Muscle of back (tissue), 13 donors: ENCODE data around the gene CLDND1. TPM values are rescaled to one million over a fixed set of nuclear protein-coding genes. Genes with fewer than 3 reads are reported as not detected.
"Not testable (repeated sequence)": the region's sequence is repeated elsewhere in the genome, so short reads cannot be mapped to it uniquely, and the experiment has no call there.

Experiments used
- DNase-seq, 3 donors: peaks; one replicate each; pipeline versions ENCODE4 v3.0.0 to v3.0.0-alpha.2; 2013
- long read RNA-seq, 9 donors: transcript quantifications; one replicate each; lab custom pipeline, GENCODE V29; 2026
- polyA plus RNA-seq, 10 donors: library from polyadenylated mRNA; unstranded; fragments of 120-200 nt; gene quantifications; one replicate each; pipeline ENCODE4 v1.2.1, GENCODE V29; 2013; ENCODE audit not compliant: insufficient read length in 10 of 10

CLDND1 gene
- 100 to 1,000 TPM in 1 of 10 donors, 10 to 100 TPM in 9; 72.8 to 102 (median 83.7) TPM for polyA plus RNA-seq
- long read RNA-seq, donor 1, transcript CLDND1-201 (5 exons, 2,161 nt), result major isoform, 21 of 27 reads
- long read RNA-seq, donor 1, partial matches to known transcripts, result 0 of 27 reads
- long read RNA-seq, donor 1, other reads (novel, unspliced or antisense), result 0 of 27 reads
- long read RNA-seq, donor 2, transcript CLDND1-201 (5 exons, 2,161 nt), result major isoform, 13 of 17 reads
- long read RNA-seq, donor 2, partial matches to known transcripts, result 0 of 17 reads
- long read RNA-seq, donor 2, other reads (novel, unspliced or antisense), result 0 of 17 reads
- long read RNA-seq, donor 3, result 0 reads
- long read RNA-seq, donor 4, transcript CLDND1-201 (5 exons, 2,161 nt), result major isoform, 13 of 14 reads
- long read RNA-seq, donor 4, partial matches to known transcripts, result 0 of 14 reads
- long read RNA-seq, donor 4, other reads (novel, unspliced or antisense), result 0 of 14 reads
- long read RNA-seq, donor 5, transcript CLDND1-201 (5 exons, 2,161 nt), result major isoform, 16 of 26 reads
- long read RNA-seq, donor 5, partial matches to known transcripts, result 0 of 26 reads
- long read RNA-seq, donor 5, other reads (novel, unspliced or antisense), result 0 of 26 reads
- long read RNA-seq, donor 6, transcript CLDND1-201 (5 exons, 2,161 nt), result major isoform, 17 of 26 reads
- long read RNA-seq, donor 6, transcript CLDND1-207 (2 exons, 778 nt), result minor isoform, 5 of 26 reads
- long read RNA-seq, donor 6, partial matches to known transcripts, result 0 of 26 reads
- long read RNA-seq, donor 6, other reads (novel, unspliced or antisense), result 0 of 26 reads
- long read RNA-seq, donor 7, transcript CLDND1-201 (5 exons, 2,161 nt), result major isoform, 18 of 23 reads
- long read RNA-seq, donor 7, partial matches to known transcripts, result 0 of 23 reads
- long read RNA-seq, donor 7, other reads (novel, unspliced or antisense), result 0 of 23 reads
- long read RNA-seq, donor 8, transcript CLDND1-201 (5 exons, 2,161 nt), result major isoform, 13 of 19 reads
- long read RNA-seq, donor 8, partial matches to known transcripts, result 0 of 19 reads
- long read RNA-seq, donor 8, other reads (novel, unspliced or antisense), result 0 of 19 reads
- long read RNA-seq, donor 9, partial matches to known transcripts, result 0 of 4 reads
- long read RNA-seq, donor 9, other reads (novel, unspliced or antisense), result 0 of 4 reads

DNA sequence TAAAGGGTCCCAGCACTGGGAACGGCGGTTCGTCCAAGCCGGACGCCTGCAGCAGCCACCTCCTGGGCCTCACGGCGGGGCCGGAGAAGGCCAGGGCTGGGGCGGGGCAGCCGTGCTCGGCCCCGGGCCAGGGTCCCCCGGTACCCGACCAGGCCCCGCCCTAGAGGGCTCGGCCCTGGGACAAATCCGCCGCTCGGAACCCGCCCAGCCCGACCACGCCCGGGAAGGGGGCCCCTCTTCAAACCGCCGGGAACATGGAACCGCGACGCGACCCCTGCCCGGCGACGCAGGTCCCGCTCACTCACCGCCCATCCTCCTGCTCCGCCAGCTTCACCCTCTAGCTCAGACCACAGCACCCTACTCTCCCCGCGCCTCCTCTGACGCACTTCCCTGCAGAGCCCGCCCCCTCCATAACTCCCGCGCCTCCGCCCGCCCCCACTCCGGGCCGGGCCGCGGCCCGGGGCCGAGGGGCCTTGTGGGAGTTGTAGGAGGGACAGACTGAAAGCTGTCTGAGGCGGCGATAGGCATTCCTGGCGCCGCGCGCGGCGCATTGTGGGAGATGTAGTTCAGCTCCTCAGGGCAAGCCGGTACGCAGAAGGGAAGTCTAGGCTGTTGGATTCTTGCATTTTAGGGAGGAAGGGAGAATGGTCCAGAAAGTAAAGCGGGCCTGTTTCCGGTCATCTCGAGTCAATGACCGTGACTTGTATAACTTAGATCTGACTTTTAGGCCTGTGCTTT is at the start of gene CLDND1:
Gene CLDND1, minus strand, starts transcription at position 359 of the 738 bp plus-strand sequence. CDS start 1,478 bp downstream, outside the sequence.
- DNase-seq, result peak; percentile 98 to 99 (median 99)

DNA sequence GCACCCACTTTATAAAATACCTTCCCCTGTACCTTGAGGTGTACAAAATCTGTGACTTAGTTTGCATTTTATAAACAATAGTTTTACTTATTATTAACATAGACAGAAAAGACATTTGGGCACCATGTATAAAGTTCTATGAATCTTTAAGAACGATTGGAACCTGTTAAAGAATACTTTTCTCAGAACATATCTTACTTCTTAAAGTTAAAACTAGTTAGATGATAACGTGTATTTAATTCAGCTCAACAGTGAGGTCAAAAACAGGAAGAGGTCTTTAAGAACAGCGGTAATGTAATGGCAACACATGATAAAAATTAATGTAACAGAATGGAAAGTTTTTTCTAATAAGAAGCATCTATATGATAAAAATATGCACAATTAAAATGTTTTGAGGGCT is 45.7 kb upstream of the CLDND1 start:
- no peak for DNase-seq

- DNase-seq, result no peak
These were observed 45.1 kb upstream of the CLDND1 start for GRCh38 chr3:98567666-98568270.

DNA sequence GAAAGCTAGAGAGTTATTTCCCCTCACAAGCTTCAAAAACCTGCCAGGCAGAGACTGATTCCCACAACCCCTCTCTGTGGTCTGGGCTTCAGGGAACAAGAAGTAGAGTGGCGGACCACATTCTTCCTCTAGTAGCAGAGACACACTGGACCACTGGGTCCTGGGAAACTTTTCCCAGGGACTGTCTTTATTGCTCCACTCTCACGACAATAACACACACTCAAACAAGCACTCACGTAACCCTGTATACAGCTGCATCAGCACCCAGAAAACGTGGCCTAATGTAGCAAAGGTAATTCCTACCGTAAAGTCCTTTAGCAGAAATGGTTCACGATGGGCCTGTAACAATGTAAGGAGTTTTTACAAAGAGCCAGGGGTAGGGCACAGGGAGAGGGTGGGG is 43.1 kb upstream of the CLDND1 start:
- DNase-seq, result no peak

GRCh38 chr3:98565237-98565643 is 42.5 kb upstream of the CLDND1 start:
- DNase-seq, result no peak

DNA sequence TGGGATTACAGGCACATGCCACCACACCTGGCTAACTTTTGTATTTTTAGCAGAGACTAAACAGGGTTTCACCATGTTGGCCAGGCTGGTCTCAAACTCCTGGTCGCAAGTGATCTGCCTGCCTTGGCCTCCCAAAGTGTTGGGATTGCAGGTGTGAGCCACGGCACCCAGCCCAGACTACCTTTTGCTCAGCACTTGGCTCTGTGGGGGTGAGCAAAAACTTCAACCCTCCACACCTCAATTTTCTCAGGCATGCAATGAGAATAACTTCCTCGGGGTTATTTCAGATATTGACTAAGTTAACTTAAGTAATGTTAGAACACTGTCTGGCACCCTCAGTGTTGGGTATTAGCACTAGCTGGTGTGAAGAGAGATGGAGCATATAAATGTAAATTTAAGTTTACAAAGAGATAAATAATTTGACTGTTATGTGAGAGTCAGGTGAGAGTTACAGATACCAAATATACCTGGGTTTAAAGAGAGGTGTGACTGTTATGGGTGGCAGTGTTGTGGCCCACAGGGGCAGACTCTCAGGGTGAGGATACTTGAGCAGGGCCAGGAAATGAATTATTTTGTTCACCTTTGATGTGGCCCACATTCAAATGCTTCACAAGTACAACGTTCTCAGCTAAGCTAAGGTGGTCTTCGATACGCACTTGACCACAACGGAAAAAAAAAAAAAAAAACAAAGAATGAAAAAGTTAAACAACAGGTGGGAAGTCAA is 41.7 kb upstream of the CLDND1 start:
- DNase-seq, result no peak

DNA sequence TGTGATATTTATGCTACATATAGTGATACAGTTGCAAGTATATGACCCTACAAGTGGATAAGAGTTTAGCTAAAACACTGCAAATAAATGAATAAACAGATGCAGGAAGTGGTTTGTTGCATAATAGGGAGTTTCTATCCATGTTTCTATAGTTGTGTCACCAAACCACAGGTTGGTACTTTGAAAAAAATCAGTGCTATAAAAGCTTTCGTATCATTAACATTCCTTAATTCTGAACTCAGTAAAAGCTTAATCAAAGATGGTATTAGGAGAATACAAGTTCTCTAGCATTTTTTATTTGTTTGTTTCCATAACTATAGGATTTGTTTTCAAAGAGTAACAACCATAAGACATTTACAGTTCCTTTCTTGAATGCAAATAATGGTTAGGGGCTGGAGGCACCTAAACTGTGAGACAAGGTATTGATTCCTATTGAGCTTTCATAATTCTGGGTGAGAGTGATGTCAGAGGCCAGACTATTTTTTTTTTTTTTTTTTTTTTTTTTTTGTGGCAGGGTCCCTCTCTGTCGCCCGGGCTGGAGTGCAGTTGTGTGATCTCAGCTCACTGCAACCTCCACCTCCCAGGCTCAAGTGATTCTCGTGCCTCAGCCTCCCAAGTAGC is 41.1 kb upstream of the CLDND1 start:
- DNase-seq, result no peak

GRCh38 chr3:98561727-98562521 is 39.2 kb upstream of the CLDND1 start:
- no peak for DNase-seq

DNA sequence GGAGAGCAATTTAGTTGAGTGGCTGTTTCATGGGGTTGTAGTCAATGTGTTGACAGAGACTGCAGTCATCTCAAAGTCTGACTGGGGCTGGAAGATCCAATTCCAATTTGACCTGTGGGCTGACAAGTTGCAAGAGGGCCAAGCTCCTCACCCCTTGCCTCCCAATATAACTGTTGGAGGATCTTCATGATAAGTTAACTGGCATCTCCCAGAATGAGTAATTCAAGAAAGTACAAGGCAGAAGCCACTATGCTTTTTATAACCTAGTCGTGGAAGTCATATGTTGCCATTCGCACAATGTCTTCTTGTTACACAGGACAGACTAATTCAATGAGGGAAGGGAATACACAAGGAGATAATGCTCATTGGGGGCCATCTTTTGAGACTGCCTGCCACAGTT is 38.2 kb upstream of the CLDND1 start:
- no peak for DNase-seq

- DNase-seq, result not testable (repeated sequence)
These were observed 37.1 kb upstream of the CLDND1 start for GRCh38 chr3:98559769-98560168.

GRCh38 chr3:98558100-98558827 is 35.6 kb upstream of the CLDND1 start:
- DNase-seq, result no peak

GRCh38 chr3:98557324-98558010 is 34.8 kb upstream of the CLDND1 start:
- DNase-seq, result no peak

DNA sequence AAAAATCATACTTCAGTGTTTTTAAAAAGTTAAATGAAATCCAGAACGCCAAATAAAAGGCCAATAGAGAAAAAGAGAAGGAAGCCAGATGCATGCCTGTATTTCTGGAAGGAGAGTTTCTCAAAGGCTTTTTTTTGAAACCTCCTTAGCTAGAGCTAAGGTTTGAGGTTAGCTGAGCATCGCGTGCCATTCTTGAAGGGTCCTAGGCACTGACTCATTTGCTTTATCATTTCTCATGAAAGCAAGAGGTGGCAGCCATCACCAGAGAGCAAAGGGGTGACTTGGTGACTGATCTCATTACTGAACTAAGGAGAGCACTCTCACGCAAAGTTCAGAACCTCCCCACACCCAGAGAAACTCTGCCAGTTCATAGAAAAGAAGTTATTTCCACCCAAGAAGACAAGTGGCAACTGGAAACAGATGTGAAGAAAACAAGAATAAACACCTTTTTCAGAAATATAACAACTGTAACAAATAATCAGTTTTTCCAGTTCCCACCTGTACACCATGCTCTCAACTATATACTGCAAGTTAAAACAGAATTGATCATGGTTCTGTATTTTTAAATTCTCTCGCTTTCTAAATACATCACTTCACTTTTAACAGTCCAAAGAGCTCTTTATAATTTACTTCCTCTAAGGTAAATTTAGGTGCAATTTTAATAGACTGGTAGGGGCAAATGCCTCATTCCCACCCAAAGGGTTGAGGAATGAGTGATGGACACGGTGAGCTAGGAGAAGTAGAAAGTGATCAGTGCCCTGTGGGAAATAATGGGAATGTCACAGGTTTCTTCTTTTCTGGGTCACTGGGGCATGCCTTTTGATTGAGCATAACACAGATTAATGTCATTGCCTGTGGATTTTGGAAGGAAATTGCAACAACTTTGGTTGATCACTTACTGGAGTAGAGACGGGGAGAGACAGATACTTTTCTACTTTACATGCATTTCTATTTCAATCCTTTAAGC is 33.7 kb upstream of the CLDND1 start:
- DNase-seq, result no peak

DNA sequence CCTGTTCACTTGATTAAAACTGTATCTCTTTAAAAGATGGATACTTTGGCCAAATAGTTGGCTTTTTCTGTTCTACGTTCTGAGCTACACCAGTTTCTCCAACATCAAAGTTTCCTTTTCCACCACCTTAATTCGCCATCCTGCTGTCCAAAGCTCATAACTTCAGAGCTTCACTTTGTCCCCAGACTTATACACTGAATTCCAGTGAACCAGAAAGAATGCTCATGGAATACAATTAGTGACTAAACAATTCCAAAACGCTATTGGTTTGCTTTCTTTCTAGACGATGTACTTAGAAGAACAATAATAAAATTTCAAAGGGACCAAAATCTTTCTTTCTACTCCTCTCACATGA is 32.3 kb upstream of the CLDND1 start:
- no peak for DNase-seq

DNA sequence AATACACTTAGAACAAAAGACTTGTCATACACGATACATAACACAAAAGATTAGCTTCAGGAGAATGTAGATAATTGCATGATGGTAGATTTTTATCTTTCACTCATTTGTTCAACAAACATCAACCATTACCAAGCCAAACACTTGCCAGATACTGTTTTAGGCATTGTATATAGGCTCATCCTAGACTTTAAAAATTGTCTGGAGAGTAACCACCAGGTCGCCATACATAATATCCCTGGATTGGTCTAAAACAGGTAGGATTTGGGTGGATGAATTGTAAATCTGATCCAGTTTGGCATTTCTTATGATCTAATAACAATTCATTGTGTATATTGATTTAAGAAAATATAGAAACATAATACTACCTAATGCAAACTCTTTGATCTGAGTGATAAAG is 31.9 kb upstream of the CLDND1 start:
- no peak for DNase-seq

- DNase-seq, result peak in 1 of 3 donors; percentile 13
These were observed 31.1 kb upstream of the CLDND1 start for GRCh38 chr3:98553753-98554152.
